BJ (cell line): Measurements from ENCODE around the gene COPA. TPM values are rescaled to one million over a fixed set of nuclear protein-coding genes. Genes with fewer than 3 reads are reported as not detected.

Experiments
- CTCF ChIA-PET: fragments of 350-600 bp; formaldehyde crosslinking; extraction: SDS; loops from one replicate; lab custom pipeline; 2021; ENCODE audit warnings: antibody characterized with exemption, inconsistent platforms; lab: Yijun Ruan, JAX
- POLR2A ChIA-PET: fragments of 300-600 bp; sonication (Branson Sonifier 250); formaldehyde crosslinking; extraction: SDS; loops from one replicate; lab custom pipeline; 2021; ENCODE audit warnings: antibody characterized with exemption; lab: Charles Lee
- DNase-seq: peaks from one replicate; pipeline ENCODE4 v3.0.0-alpha.2; 2011; ENCODE audit warnings: low read depth
- H3K27me3 ChIP-seq: 2 replicates; pipeline ENCODE4 v1.6.0; 2011; ENCODE audit warnings: low read length; ENCODE audit not compliant: control insufficient read depth, insufficient read depth
- H3K36me3 ChIP-seq: 2 replicates; pipeline ENCODE4 v1.5.1; 2011; ENCODE audit warnings: low read length; ENCODE audit not compliant: control insufficient read depth, insufficient read depth
- H3K4me3 ChIP-seq: 2 replicates; pipeline ENCODE4 v1.5.1; 2011; ENCODE audit warnings: low read depth, mild to moderate bottlenecking, control low read depth, low read length
- CTCF ChIP-seq: IDR thresholded peaks from 2 replicates; pipeline ENCODE4 v1.5.1; 2011; ENCODE audit warnings: low read depth, mild to moderate bottlenecking, control low read depth, inconsistent platforms, low read length, moderate library complexity; ENCODE audit not compliant: insufficient read depth
- polyA plus RNA-seq: library from polyadenylated mRNA; depleted of rRNA; stranded (reverse); fragments of >200 nt; gene quantifications from 2 replicates; pipeline ENCODE4 v1.2.3, GENCODE V29; 2011

COPA gene
- polyA plus RNA-seq, 1 experiment = 267 TPM

GRCh38 chr1:160315359-160315758 lies 27.7 kb downstream of the COPA start:
- CTCF ChIA-PET = interaction anchor here (1.1 kb wide), 1 partner anchor 13 kb away, joined by 4 read pairs; no protein-coding TSS in a partner anchor
- H3K36me3 ChIP-seq = peaks cover 21% of the 10 kb centered on the region
- POLR2A ChIA-PET = no interaction called here
- no peak for TF ChIP-seq CTCF
- no peaks in the 10 kb centered on the region for H3K27me3 ChIP-seq
- H3K4me3 ChIP-seq = no peak overlapping the region
- DNase-seq = no peak

GRCh38 chr1:160309571-160309970 lies 33.5 kb downstream of the COPA start:
- no peak for TF ChIP-seq CTCF
- peaks cover 38% of the 10 kb centered on the region for H3K36me3 ChIP-seq
- CTCF ChIA-PET = interaction anchor here (9.4 kb wide), 1 partner anchor 18 kb away, joined by 53 read pairs; no protein-coding TSS in a partner anchor
- H3K27me3 ChIP-seq = no peaks in the 10 kb centered on the region
- H3K4me3 ChIP-seq = no peak overlapping the region
- POLR2A ChIA-PET = no interaction called here
- DNase-seq = no peak

GRCh38 chr1:160309185-160309557 lies 33.9 kb downstream of the COPA start:
- POLR2A ChIA-PET = no interaction called here
- Histone ChIP-seq H3K36me3 (peaks cover 38% of the 10 kb centered on the region), H3K27me3 (no peaks in the 10 kb centered on the region), H3K4me3 (no peak overlapping the region)
- no peak for TF ChIP-seq CTCF
- CTCF ChIA-PET = interaction anchor here (9.4 kb wide), 1 partner anchor 18 kb away, joined by 53 read pairs; no protein-coding TSS in a partner anchor
- no peak for DNase-seq

GRCh38 chr1:160308451-160309184 lies 34.4 kb downstream of the COPA start:
- H3K4me3 ChIP-seq = no peak overlapping the region
- ChIA-PET CTCF (interaction anchor here (9.4 kb wide), 1 partner anchor 17 kb away, joined by 53 read pairs; no protein-coding TSS in a partner anchor), POLR2A (no interaction called here)
- H3K36me3 ChIP-seq = peaks cover 37% of the 10 kb centered on the region
- no peaks in the 10 kb centered on the region for H3K27me3 ChIP-seq
- no peak for DNase-seq
- TF ChIP-seq CTCF = no peak

- H3K36me3 ChIP-seq = peaks cover 34% of the 10 kb centered on the region
- H3K4me3 ChIP-seq = no peak overlapping the region
- ChIA-PET CTCF (interaction anchor here (1.0 to 9.4 kb wide), 2 partner anchors 12 to 16 kb away, joined by 3 to 53 read pairs; no protein-coding TSS in a partner anchor), POLR2A (no interaction called here)
- H3K27me3 ChIP-seq = no peaks in the 10 kb centered on the region
- TF ChIP-seq CTCF = no peak
- DNase-seq = no peak
Observed at GRCh38 chr1:160307118-160307791, 35.8 kb downstream of the COPA start.
